ENCODE results near the gene SLC12A7.

SLC12A7 gene

DNA sequence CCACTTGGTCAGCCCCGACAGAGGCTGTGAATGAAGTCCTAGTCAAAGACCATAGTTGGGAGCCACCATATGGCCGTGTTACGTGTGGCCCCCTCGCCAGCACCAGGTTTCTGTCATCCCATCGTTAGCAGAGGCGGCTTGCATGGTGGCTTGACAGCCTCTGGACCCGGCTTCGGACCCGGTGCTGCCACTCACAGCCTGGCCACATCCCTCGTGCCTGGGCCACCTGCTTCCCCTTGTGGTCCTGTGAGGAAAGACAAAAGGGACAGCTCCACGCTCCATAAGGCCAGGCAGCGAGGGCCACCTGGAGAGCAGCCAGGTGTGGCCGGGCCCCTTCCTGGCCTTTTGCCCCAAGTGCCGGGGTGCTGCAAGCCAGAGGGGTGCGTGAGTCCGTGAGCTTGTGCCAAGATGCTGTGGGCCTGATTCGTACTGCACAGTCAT is 97.1 kb downstream of the SLC12A7 start:
- no peak for DNase-seq

DNA sequence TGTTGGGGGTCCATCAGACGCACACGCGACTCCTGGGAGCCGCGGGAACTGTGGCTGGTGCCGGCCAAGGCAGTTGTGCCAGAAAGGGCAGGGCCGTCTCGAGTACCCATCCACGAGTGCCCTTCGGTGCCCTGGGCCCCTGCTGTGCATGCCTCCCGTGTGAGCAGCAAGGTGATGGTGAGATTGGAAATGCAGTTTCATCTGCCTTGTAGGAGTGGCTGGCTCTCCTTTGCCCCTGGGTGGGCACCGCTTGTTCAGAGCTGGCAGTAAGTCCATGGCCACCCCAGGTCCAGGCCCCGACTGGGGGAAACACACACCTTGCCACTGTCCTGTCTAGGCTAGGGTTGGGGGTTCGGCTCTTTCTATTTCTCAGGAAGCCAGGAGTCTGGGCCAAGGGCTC is 97.5 kb downstream of the SLC12A7 start:
- DNase-seq, result no peak

DNA sequence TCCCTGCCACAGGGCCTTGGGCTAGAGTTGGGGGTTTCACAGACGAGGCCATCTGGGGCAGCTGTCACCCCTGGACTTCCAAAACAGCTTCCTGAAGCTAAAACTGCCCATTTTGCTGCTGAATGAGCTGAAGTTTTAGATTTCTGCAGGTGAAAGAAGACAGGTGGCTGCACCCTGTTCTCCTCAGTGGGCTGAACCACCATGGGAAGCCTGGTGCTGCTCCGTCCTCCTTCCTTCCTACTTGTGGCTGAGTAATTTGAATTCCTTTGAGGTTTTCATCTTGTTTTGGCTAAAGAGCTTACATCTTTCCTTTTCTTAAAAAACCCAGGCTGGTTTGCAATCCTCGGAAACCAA is 97.9 kb downstream of the SLC12A7 start:
- DNase-seq, result no peak

DNA sequence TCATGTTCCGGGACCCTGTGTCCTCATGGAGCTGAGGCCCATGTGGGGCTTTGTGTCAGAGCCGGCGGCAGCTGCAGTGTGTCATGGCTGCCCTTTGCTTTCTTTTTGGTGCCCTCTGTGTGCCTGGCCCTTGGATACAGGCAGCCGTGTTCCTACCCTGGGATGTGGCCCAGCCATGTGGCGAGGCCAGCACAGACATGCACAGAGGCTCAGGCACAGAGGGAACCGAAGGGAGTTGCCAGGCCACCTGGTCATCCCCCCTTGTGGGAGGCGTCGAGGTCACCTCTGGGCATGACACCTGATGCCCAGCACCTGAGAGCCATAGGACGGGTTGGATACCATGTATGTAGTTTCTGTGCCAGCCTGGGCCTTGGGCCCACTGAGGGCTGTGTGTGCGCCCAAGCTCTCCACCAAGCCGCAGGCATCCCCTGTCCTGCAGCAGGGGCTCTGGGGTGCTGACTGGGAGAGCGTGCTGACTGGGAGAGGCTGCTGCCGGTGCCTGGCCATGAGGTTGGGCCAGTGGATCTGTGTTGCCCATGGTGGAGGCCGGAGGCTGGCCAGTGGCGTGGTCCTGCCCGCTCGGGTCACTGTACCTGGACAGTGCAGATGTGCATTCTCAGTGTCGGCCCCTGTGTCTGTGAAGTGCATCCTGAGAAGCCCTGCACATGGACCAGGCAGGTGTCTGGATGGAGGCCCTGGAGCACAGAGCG is 98.5 kb downstream of the SLC12A7 start:
- no peak for DNase-seq

DNA sequence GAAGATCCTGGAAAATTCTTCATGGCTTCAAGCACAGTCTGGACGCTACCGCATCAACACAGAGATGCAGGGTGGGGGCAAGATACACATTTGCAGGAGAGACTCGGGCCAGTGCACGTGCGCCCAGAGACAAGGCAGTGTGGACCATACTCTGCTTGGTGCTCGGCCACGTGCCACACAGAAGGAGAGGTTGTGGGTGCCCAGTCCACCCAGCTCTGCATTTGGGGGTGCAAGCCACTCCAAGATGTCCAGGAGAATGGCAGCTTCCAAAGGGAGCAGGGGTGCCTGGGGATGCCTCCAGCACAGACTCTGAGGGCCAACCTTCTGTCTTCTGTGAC is 99.0 kb downstream of the SLC12A7 start:
- no peak for DNase-seq

DNA sequence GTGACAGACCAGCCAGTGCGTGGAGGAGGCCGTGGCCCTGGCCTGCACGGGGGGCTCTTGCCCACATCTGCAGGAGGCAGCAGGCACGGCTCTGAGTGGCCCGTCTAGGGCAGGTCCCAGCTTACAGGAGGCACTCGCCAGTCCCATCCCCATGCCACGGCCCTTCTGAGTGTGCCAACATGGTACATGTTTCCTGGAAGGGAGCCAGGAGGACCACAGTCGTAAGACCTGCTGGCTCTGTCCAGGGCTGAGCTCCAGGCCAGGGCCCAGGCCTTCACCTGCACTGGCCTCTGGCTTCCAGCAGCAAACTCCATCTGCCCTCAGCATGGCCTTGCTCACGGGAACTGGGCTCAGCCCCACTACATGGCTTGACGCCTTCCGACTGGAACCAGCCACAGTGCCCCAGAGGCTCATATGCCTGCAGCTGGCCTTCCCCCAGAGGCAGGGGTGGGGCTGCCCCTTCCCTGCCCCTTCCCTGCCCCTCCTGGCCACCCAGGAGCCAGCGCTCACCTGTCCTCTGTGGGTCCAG is 99.5 kb downstream of the SLC12A7 start:
- DNase-seq, result no peak

DNA sequence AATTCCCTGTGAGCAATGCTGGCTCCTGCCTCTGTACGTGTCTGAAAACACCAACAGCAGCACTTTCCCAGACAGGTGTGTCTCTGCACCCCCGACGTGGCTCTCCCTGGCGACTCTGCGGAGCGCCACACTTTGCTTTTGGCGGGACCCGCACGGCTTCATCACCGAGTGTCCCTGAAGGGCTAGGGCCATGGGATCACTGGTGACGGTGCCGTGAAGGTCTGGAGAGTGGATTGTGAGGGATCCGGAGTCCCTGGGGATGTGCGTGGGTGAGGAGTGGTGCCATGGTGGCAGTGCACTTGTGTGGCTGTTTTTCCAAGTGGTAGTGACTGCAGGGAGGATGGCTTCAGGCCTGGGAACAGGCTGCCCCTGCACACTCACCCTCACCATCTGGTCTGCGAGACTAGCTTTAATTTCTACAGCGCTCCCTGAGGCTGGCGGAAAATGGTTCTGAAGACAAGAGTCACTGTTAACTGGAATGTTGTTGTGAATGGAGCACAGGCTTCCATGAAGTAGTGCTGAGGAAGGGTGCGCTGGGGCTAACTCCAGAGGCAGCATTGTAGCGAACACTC is 100.0 kb downstream of the SLC12A7 start:
- no peak for DNase-seq

DNA sequence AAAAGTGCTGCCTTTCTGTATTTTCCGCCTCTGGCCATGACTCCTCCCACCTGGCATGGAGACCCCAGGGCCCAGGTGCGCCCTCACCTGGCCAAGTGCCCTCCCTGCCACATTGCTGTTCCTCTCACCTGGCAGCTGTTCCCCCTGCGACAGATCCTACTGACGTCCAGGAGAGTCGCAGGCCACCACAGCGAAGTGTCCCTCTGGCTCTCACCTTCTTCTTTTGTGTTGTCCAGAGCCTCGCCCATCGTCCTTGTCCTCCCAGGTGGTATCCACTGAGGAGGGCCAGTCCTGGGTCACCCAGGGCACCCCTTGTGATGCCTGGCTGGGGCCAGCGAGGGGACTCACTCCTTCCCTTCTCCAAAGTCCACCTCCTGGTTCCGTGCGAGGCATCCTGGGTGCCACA is 100.6 kb downstream of the SLC12A7 start:
- no peak for DNase-seq

DNA sequence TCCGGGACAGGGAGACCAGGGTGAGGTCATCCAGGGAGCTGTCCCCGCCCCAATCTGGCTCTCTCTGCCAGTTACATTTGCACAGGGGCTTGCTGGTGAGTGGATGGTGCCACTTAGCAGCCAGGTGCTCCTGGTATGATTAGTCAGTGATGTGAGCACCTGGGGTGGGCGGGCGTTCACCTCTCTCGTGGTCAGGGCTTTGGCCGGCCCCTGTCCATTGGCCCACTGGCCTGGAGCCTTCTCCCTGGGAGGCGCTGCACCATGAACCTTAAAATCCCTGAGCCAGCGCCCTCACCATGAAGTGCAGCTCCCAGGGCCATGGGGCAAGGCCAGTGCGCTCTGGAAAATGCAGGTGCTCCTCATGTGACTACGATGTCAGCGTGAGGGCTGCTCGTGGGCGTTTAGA is 101.2 kb downstream of the SLC12A7 start:
- DNase-seq, result no peak

DNA sequence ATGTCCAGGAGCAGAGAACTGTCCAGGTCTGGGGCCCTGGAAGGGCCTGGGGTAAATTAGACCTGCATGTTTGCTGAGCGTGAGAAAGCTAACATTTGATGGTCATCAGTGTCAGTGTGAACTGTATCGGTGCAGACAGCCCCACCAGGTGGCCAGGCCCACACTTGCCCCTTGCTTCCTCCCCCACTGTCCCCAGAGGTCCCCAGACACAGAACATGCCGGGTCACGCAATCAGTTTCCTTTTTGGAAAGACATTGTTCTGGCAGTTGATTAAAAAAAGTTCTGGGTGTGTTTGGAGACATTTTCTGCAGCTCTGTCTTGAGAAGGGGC is 101.7 kb downstream of the SLC12A7 start:
- DNase-seq, result no peak

DNA sequence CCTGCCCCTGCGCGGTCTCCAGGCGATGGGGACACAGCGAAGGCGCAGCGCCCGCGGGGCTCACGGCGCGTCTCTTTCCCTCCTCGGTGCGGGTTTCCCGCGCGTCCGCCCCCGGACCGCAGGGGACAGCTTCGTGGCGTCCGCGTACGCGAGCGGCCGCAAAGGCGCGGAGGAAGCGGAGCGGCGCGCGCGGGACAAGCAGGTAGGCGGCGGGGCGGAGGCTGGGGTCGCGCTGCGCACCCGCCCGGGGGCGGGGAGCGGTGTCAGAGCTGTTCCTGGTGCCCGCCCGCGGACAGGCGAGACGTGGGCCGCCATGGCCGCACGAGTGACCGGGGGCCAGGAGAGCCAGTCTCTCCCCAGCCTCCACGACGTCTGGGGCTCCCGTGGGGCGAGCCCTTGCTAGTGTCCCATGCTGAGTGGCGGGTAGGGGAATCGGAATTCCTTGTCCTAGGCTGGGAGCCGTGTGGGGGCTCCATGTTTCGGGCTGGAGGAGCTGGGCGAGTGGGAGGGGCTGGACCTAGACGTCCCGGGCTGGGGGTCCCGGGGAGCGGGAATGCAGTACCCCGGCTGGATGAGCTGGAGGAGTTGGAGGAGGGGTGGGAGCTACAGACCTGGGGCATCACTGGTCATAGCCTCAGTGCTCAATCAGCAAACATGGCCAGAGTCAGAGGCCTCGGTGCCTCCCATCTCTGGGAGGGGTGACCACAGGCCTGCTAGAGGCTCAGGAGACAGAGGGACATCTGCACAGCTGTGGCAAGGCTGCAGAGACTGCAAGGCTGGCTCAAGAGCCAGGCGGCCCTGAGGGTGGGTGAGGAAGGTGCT is 102.3 kb downstream of the SLC12A7 start:
- no peak for DNase-seq

DNA sequence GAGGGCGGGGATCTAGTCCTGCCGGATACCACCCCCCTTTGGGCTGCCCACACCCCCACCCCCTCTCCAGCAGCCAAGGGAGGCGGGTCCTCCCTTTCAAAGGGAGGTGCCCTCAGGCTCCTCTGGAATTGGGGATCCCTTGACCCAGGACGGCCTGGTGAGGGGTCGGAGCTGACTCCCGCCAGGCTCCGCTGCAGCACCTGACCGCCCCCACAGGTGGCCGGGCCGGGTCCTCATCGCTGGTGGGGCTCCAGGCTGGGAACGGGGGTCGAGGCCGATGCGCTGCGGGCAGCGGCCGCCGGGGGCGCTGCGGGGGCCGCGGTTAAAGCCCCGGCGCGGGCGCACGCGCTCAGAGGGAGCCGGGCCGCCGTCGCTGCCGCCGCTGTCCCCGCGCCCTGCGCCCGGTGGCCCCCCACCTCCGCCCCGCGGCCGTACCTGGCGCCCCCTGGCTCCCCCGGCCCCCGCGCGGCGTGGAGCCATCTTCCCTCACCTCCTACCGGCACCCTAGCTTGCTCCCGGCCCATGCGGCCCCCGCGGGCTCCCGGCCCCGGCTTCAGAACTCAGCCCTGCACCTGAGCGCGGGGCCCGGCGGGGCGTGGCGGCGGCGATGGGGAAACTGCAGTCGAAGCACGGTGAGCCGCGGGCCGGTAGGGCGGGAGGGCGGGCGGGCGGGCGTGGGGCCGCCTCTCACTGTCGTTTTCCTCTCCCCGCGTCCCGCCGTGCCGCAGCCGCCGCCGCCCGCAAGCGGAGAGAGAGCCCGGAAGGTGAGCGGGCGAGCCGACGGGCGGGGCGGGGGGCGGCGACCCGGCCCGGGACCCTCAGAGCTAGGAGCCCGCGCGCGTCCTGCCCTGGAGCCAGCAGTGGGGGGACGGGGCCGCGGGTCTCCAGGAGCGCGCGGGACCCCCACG is 103.2 kb downstream of the SLC12A7 start, which contains the start of gene NKD2:
TSS of gene NKD2 (plus strand) at position 352 of the 908 bp plus-strand sequence. CDS start at position 608, 256 bp downstream.
- no peak for DNase-seq

DNA sequence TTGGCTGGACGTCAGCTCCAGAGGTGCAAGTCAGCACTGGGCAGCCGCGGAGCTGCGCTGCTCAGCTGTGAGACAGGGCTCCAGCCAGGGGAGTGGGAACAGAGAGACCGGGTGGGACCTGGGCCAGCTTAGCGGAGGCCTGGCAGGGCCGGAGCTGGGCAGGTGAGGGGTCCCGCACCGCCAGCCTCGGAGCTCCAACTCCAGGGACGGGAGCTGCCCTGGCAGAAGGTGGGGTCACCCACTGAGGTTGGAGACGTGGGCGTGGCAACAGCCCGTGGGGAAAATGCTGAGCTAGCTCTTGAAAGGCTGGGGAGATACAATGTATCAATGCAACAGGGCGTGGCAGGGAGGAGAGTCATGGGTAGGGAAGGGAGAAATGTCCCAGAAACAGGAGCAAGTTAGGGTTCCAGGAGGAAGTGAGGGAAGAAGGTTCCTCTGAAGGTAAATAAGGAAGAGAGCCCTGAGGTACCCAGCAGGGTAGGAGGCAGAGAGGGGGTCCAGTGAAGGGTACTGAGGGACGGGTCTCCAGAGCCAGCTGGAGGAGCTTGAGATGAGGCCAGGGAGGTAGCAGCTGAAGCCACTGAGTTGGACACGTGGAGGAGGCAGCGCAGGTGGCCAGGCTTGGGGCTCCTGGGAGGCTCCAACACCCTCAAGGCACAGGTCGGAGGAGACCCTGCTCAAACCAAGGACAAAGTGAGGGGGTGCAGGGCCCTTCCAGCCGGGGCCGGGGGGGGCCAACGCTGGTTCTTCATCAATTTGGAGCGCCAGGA is 104.0 kb downstream of the SLC12A7 start:
- DNase-seq, result no peak

DNA sequence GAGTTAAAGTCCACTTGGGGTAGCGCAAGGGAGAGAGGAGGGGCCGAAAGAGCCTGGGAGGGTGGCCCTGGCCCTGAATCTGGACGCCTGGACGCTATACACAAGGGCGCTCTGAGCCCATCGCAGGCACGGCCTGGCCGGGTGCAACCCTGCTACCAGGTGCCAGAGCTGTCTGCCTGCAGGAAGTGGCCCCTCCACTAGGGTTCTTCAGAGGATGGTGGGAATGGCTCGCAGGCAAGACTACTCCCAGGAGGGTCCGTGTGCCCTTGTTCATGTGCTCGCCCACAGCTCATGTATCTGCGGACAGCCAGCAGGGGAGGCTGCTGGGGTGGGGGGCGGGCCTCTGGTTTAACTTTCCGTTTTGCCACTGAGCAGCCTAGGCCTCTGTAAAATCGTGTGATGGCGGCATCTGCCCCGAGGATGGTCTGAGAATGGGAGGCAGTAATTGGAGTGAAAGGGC is 104.6 kb downstream of the SLC12A7 start:
- no peak for DNase-seq

DNA sequence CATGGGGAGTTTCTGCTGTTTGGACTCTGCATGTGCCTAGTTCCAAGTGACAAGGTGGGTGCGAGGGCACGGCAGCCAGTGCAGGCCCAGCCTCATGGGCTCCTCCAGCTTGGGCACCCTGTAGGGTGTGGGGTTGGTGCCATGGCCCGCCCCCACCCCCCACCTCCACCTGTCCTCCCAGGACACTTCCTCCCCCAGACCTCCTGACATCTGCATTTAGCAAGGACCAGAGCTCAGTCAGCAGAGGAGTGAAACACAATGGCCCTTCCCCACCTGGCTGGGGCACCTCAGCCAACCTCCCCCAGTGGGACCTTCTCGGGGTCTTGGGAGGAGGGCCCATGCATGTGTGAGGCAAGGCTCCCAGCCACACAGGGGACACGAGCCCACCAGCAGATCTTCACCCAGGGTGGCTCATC is 105.2 kb downstream of the SLC12A7 start:
- no peak for DNase-seq

DNA sequence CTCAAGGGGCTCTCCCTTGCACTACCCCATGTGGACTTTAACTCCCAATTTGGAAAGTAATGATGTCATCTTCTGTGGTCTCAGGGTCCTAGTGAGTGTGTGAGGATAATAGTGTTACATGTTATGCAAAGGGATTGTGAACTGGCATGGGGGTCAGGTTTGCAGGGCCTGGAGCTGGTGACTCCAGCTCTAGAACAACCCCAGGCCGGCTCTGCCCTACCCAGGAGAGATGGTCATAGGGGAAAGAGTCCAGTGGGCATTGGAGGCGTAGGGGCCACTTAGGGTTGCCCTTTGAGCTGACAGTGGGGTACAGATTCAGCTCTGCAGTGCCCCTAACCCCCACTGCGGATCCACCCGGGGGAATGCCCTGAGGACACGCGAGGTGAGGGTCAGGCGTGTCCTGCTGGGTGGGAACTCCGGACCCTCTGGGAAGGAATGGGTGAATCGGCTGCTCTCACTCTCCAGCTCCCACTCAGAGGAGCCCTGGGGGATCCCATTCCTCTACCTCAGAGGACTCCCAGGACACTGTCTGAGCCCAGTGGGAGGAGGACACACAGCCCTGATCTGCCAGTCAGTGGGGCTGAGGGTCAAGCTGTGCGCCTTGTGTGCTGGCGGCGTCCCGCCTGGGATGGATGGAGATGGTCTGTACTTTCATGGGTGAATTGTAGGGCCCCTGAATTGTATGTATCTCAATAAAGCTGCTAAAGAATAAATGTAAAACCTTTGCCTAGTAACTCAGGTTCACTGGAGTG is 105.8 kb downstream of the SLC12A7 start:
- DNase-seq, result no peak

DNA sequence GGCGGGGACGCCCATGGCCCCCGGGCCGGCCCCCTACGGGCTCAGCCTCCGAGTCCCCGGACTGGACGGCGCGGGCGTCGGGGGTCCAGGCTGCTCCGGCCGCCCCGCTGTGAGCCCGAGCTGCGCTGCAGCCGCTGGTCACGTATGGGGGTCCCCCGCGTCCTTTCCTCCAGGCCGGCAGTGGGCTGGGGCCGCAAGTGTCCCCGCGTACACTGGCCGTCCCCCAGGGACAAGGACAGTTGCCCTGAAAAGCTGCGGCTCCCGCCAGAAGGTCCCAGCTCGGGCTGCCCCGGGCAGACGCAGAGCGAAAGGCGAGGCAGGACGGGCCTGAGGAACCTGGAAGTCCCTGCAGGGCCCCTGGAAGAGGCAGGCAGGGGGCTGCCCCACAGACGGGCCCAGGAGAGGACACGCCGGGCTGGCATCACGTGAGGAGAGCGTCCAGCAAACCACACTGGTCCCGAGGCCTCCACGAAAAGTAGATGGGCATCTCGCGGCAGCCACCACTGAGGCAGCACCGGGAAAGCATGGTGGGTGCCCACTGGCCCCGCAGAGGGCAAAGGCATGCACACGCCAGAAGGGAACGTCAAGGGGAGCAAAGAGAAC is 106.5 kb downstream of the SLC12A7 start:
- no peak for DNase-seq

DNA sequence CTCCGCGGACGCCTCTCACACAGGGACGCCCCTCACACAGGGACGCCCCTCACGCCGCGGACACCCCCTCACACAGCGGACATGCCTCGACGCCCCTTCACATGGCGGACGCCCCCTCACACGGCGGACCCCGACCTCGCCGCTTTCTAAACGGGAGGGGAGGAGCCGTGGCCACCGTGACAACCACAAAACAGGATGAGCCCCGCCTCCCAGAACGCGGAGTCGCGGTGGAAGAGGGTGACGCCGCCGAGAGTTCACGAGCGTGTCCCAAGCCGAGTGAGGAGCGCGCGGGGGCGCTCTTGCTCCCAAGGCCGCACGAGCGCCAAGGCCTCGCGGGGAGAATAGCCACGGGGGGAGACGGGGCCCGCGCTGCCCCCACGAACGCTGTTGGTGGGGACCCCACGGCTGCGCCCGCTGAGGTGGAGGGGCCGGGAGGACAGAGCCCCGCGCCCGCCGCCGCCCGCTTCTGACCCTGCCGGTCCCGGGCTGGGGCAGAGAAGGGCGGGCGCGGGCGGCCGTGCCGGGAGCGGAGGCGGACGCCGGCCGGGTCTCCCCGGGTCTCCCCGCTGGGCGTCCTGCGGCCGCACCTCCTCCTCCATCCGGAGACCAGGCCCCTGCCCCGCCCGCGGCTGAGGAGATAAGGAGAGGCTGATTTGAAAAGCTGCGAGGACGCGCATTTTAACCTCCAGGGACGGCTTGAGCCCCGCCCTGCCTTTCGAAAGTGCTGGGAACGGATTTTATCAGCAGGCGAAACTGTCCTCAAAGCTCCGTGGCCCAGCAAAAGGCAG is 107.2 kb downstream of the SLC12A7 start:
- peak; percentile 6 for DNase-seq

DNA sequence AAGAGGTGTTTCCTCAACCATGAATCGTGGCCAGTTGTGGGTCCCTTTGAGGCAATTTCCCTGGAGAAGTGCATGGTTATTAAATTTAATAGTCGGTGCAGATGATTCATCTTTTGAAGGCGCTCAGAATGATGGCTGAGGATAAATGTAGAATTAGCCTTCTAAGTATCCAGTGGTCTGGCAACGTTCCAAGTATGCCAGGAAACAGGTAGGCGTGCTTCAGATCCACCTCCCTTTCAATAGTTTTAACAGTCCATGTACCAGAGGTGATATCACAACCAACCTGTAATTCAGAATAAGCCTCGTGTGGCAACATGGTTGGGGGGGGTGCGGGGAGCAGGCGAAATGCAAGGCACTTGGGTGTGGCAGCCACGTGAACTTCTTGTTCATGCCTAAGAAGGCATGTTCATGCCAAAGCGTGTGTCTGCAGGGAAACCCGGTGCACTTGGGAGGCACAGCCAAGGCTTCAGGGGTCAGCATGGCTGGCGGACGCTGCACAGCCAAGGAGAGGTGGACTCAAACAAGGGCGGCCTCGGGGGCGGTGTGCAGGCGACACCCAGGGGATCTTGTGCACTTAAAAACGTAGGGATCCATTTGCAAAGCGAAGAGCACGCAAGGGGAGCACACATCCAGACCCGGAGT is 108.4 kb downstream of the SLC12A7 start:
- DNase-seq, result no peak

All from midbrain (tissue), 1 donor.